ENCODE results near the gene USP31. TPM values are rescaled to one million over a fixed set of nuclear protein-coding genes. Genes with fewer than 3 reads are reported as not detected.

The USP31 gene
- total RNA-seq (2014; rRNA removed; shearing (Covaris generic)) = 4.0 and 6.2 TPM in 2 replicates

DNA sequence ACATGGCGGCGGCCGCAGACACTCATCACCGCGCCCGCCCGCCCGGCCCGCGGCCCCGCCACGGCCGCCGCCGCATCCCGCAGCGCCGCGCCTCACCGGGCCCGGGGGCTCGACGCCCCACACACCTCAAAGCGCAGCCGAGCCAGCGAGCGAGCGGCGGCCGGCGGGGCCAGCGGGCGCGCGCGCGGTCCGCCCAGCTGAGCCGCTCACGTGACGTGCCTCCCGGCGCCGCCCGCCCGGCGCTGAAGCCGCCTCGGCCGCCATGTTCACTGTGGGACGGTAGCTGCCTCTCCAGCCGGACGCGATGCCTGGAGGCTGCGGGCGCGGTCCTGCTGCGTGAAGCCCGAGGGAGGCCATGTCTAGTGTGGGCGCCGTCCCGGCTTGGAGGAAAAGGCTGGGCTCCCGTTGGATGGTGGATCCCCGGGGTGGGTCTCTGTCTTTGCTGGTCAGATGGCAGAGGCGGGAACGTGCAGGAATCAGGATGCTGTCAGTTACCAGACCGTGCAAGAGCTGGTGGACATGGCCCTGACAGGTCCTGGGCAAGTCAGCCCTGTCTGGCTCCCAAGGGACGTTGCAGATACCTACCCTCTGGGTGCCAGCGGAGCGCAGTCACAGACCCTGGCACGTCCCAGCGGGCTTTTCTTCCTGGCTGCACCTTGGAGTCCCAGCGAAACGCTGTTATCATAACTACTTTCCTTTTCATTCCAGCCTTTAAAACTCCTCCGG lies at the start of gene USP31:
Gene USP31, minus strand, starts transcription at position 186 of the 726 bp plus-strand sequence. Its CDS starts 182 bp downstream, at position 4.

DNA sequence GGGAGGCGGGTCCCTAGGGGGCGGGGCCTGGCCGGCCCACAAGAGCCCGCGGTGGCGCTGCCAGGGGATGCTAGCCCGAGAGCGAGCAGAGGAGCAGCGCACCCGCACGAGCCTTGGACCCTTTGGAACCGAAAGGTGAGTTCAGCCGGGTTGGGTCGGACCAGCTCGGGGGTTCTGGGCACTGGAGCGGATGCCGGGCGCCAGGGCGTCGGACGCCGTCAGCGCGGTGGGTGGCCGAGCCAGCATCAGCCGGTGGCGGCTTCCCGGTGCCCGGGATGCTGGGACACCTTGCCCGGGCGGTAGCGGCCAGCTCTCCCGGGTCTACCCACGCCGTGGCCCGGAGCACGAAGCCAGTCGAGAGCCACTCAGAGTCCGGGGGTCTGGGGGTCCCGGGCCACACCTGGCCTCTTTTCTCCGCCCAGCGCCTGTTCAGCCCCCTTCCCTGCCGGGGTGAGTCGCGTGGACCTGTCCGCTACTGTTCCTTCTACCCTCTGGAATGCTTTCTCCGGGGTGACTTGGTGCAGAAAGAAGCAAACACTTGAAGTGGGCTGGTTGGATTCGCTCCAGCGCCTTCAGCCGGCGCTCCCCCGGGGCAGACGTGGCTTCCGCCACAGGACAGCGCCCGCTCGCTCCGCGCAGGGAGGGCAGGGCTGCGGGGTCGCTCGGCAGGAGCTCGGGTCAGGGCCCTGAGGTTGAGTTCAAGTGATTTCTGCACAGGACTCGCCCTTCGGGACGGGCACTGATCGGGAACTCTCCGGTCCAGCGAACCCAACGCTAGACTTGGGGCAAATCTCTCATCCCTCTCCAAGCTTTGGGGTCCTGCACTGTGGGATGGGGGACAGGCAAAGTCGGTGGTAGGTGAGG lies 33.7 kb upstream of the USP31 start, which contains the start of gene SCNN1G:
Gene SCNN1G, plus strand, starts transcription at position 67 of the 864 bp plus-strand sequence. CDS start 3,527 bp downstream, outside the sequence.

Other genes with a start within 250 kb of the USP31 start
- gene SCNN1G, start 33.3 kb upstream of the USP31 start, total RNA-seq (2014; rRNA removed; shearing (Covaris generic)) = not detected in 2 replicates
- gene SCNN1B, start 152.8 kb upstream of the USP31 start, total RNA-seq (2014; rRNA removed; shearing (Covaris generic)) = not detected in 2 replicates